GM21825 (cell line): ENCODE results near the gene TMEM223.
"Not testable (repeated sequence)": the region's sequence is repeated elsewhere in the genome, so short reads cannot be mapped to it uniquely, and the experiment has no call there.

Source experiments
- ATAC-seq: cut with Tn5 transposase; IDR thresholded peaks from one replicate; pipeline ENCODE4 v1.9.1; 2021; ENCODE audit warnings: mild to moderate bottlenecking, moderate library complexity; ENCODE audit not compliant: unreplicated experiment

TMEM223 gene

GRCh38 chr11:62801071-62801470, 9.3 kb upstream of the TMEM223 start:
- ATAC-seq: no peak

- ATAC-seq: no peak
Observed at GRCh38 chr11:62799486-62799885, 7.7 kb upstream of the TMEM223 start.

- no peak for ATAC-seq
Observed at GRCh38 chr11:62796281-62796680, 4.5 kb upstream of the TMEM223 start.

- no peak for ATAC-seq
Observed at GRCh38 chr11:62794201-62794775, 2.5 kb upstream of the TMEM223 start.

- no peak for ATAC-seq
Observed at GRCh38 chr11:62792202-62792575, 383 bp upstream of the TMEM223 start.

DNA sequence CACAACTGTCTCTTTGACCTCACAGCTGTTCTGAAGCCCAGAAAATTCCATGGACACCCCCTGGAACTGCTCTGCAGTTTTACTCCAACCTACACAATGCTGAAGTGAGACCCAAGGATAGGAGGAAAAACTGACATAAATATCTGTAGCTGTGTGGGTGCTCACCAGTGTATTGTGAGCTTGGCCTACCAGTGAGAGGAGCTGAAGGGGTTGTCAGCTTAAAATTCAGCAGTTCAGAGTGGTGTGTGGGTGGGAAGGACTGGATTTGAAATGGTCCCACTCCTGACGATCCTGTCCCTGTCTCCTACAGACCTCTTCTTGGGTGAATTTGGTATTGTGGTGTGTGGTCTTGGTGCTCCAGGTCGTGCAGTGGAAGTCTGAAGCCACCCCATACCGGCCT, 2.2 kb downstream of the TMEM223 start:
- ATAC-seq: no peak

DNA sequence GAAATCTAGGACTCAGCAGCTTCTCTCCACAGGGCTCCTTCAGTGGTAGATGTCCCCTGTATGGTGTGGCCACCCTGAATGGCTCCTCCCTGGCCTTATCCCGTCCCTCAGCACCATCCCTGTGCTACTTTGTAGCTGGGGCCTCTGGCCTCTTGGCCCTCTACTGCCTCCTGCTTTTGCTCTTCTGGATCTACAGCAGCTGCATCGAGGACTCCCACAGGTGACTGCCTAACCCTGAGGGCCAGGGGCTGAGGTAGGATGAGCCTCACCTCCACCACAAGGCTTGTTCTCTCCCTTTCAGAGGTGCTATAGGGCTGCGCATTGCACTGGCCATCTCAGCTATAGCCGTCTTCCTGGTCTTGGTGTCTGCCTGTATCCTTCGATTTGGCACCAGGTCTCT, 2.8 kb downstream of the TMEM223 start:
- ATAC-seq: no peak

DNA sequence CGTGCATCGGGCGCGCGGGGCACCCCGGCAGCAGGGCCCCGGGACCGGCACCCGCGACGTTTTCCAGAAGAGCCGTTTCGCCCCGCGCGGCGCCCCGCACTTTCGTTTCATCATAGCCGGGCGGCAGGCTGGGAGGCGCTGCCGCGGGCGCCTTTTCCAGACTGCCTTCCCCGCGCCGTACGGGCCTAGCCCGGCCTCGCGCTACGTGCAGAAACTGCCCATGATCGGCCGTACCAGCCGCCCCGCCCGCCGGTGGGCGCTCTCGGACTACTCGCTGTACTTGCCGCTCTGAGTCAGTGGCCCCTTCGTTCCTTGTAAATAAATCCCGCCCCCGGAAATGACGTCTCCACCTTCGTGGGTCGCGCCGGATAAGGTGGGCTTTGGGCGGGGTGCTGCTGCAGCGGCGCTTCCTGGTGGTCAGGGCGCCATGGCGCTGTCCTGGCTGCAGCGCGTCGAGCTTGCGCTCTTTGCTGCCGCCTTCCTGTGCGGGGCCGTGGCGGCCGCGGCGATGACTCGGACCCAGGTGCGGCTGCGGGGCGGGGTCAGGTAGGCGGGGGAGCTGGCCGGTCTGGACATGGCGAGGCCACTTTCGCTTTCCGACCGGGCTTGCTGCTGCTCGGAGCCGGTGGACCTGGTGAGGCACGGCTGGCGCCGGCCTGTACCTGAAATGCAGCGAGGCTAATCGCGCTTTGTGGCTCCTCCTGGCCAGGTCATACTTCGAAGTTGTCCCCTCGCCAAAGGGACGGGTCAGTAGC, 4.6 kb downstream of the TMEM223 start, which contains the start of gene TMEM179B:
TMEM179B (plus strand) TSS at position 398 of the 755 bp plus-strand sequence; CDS start at position 428, 30 bp downstream.
- ATAC-seq: peak; percentile 62

GRCh38 chr11:62786318-62787004, 5.3 kb downstream of the TMEM223 start:
- ATAC-seq: peak; percentile 59

DNA sequence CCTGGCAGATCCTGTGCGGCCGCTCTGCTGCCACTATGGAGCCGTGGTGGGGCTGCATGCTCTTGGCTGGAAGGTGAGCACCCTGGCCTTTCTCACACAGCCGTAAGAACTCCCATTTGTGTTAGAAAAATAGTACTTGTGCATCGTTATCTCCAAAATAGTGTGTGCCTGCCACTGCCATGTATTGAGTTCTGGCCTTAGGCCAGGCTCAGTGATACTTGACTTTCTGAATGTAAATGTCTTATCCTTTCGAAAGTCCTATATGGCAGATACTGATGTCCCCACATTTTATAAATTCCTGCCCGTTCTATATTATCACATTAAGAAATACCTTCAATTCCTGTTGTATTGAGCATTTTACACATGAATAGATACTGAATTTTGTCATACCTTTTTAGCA, 9.1 kb downstream of the TMEM223 start:
- no peak for ATAC-seq

- ATAC-seq: no peak
Observed at GRCh38 chr11:62778441-62778840, 13.4 kb downstream of the TMEM223 start.

DNA sequence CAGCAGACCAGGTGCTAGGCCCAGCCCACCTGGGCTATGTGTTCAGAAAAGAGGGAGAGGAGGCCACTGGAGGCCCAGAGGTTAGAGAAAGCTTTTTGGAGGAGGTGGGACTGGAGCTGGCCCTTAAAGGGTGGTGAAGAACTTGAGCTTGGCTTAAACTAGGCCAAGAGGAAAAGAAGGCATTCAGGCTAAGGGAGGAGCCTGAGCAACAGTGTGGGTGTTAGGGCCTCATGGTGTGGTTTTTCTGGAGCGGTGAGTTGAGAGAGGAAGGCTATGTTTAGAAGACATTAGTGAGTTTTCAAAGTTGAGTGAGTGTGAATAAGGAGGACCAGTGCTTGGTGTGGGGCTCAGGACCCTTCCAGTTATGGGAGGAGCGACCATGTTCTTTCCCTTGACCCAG, 14.4 kb downstream of the TMEM223 start:
- no peak for ATAC-seq

- ATAC-seq: no peak
Observed at GRCh38 chr11:62775646-62776045, 16.2 kb downstream of the TMEM223 start.

- no peak for ATAC-seq
Observed at GRCh38 chr11:62774407-62774806, 17.4 kb downstream of the TMEM223 start.

DNA sequence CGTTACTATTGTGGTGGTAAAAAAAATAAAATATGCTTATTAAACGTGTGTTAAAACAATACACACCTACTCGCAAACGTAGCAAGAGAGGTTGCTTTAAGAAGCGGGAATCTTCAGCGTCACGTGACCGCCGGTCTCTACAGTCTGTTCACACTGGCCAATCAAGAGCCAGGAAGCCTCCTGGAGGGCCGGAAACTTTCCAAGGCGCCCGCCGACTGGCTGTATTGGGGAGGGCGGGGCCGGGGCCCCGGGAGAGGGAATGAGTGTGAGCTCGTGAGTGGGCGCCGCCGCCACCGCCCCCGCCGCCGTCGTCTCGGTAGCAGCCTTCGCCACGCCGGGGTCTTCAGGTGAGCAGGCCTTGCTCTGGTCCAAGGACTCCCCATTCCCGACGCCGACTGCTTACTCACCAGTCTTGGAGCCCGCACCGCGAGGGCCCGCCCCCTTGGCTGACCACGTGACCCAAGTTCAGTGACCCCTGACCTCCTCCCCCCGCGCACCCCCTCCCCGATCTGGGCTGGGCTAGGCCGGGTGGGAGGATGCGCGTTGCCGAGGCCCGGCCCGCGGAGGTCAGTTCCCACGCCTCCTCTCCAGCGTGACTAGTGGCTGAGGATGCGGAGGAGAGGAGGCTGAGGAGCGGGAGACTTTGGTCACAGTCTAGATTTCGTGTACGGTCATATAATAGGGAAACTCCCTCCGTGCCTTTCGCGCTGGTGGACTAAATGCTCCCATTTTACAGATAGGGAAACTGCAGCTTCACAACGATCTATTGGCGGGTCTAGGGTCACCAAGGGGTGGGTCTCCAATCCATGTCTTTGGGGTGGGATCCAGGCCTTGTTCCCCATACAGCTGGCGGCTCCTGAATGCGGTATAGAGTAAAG, 20.4 kb downstream of the TMEM223 start, which contains the start of gene TAF6L:
TAF6L (plus strand) TSS at position 253 of the 878 bp plus-strand sequence. CDS start 4,388 bp downstream, outside the sequence.
- ATAC-seq: peak; percentile 74

DNA sequence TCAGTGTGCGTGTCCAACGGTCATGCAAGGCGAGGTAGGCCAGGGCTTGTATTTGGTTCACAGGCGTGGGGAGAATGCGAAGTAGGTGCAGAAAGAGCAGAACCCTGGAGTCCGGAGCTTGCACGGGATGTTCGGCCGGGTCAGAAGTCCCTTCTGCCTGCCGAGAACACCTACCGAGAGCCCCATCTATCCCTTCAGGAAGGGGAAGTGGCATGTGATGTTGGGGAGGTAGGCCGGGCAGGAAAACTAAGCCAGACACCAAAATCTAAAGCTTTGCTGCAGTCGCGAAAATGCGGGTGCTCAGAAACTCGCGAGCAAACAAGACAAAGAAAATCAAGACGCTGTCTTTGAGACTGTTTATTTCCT, 21.0 kb downstream of the TMEM223 start:
- peak; percentile 4 for ATAC-seq

GRCh38 chr11:62760867-62761227, 31.0 kb downstream of the TMEM223 start:
- ATAC-seq: not testable (repeated sequence)

DNA sequence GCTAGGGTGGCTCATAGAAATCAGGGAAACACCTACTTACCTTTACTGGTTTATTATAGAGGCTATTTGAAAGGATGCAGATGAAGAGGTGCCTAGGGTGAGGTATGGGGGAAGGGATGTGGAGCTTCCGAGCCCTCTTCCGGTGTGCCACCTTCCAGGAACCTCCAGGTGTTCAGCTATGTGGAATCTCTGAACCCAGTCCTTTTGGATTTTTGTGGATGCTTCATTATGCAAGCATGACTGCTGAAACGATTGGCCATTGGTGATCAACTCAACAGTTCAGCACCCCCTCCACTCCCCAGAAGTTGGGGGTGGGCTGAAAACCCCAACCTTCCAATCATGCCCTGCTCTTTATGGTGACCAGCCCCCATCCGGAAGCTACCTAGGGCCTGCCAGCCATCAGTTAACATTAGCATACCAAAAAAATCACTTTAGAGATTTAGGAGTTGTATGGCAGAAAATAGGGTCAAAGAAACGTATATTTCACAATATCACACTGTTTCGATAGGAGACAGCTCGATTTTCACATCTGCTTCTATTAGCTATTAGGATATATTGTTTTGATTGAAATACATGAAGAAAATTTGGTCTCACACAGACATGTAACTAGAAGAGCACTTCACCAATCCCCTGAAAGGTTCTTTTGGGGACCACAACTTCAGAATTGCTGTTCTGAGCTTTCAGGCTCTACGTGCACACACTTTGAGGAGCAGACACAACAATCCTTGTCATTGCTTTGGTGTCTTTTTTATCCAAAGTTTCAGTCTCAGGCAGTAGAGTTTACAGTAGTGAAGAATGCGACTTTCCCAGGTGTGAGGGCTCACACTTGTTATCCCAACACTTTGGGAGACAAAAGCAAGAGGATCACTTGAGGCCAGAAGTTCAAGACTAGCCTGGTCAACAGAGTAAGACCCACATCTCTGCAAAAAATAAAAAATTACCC, 33.7 kb downstream of the TMEM223 start:
- ATAC-seq: no peak

DNA sequence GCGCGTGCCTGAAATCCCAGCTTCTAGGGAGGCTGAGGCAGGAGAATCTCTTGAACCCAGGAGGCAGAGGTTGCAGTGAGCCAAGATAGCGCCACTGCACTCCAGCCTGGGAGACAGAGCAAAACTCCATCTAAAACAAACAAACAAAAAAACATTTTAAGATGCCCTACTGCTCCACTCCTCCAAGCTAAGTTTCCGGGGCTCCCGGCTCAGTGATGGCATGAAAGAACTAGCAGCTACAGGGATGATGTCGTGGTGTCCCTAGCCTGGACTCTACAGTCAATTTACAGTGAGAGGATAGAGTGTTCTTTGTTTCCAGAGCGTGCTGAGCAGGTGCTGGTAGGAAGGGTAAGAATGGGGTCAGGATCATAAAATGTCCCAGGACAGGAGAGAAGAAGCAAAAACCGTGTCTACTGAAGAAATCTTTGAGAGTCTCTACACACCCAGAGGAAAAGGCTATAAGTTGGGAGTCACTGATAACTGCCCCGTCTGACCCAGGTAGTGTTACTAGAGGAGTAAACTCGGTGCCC, 36.7 kb downstream of the TMEM223 start:
- ATAC-seq: no peak
